Neural progenitor cell (in vitro differentiated cells): Measurements from ENCODE around the gene ASCL5.

ENCODE experiments used
- CTCF ChIP-seq: fragments of 200-600 bp; sonication (generic); IDR thresholded peaks from 2 replicates; pipeline ENCODE4 v1.5.1; 2017; ENCODE audit warnings: antibody characterized with exemption, mild to moderate bottlenecking
- EZH2 ChIP-seq: fragments of 200-600 bp; sonication (generic); IDR thresholded peaks from 2 replicates; pipeline ENCODE4 v1.6.1; 2017; ENCODE audit warnings: antibody characterized with exemption, mild to moderate bottlenecking, moderate library complexity

DNA sequence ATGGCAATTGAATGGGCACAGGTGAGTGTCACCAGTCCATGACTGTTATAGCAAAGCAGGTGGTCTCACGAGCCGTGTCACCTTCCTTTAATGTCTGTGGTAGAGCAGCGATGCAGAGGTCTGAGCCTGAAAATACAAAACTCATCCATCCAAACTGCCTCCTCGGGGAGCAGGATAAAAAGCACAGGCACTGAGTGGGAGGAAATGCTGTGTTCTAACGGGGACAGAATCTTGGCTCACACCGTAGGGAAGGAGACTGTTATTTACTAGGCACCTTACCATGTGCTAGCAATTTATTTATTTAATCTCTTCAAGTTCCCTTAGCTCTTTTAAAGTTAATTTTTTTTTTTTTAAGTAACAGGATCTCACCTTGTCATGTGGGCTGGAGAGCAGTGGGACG, 1.2 kb downstream of the ASCL5 start:
- TF ChIP-seq EZH2 (no peak), CTCF (no peak)
